Memory B cell (primary cell): ENCODE results near the gene PCSK6.

ENCODE experiments used
- ATAC-seq: fragments of 150-1000 bp; cut with Tn5 transposase; 2 replicates; pipeline ENCODE4 v1.10.0; 2021; ENCODE audit warnings: low read depth, mild to moderate bottlenecking, moderate library complexity
- DNase-seq, 2 donors: peaks; one replicate each; pipeline ENCODE4 v3.0.0; 2022; ENCODE audit warnings: low spot score in 2 of 2
- H3K27ac Mint-ChIP-seq: one replicate; pipeline ENCODE4 v1.8.0; 2022; ENCODE audit warnings: mild to moderate bottlenecking, moderate library complexity, mixed read lengths
- H3K27me3 Mint-ChIP-seq: one replicate; pipeline ENCODE4 v1.8.0; 2022; ENCODE audit warnings: mixed read lengths
- H3K36me3 Mint-ChIP-seq: one replicate; pipeline ENCODE4 v1.8.0; 2022; ENCODE audit warnings: mild to moderate bottlenecking, mixed read lengths
- H3K4me1 Mint-ChIP-seq: one replicate; pipeline ENCODE4 v1.8.0; 2022; ENCODE audit warnings: mixed read lengths
- H3K4me3 Mint-ChIP-seq: one replicate; pipeline ENCODE4 v1.8.0; 2022; ENCODE audit warnings: mild to moderate bottlenecking, moderate library complexity, mixed read lengths
- H3K9me3 Mint-ChIP-seq: one replicate; pipeline ENCODE4 v1.8.0; 2022; ENCODE audit warnings: mixed read lengths

Gene PCSK6

DNA sequence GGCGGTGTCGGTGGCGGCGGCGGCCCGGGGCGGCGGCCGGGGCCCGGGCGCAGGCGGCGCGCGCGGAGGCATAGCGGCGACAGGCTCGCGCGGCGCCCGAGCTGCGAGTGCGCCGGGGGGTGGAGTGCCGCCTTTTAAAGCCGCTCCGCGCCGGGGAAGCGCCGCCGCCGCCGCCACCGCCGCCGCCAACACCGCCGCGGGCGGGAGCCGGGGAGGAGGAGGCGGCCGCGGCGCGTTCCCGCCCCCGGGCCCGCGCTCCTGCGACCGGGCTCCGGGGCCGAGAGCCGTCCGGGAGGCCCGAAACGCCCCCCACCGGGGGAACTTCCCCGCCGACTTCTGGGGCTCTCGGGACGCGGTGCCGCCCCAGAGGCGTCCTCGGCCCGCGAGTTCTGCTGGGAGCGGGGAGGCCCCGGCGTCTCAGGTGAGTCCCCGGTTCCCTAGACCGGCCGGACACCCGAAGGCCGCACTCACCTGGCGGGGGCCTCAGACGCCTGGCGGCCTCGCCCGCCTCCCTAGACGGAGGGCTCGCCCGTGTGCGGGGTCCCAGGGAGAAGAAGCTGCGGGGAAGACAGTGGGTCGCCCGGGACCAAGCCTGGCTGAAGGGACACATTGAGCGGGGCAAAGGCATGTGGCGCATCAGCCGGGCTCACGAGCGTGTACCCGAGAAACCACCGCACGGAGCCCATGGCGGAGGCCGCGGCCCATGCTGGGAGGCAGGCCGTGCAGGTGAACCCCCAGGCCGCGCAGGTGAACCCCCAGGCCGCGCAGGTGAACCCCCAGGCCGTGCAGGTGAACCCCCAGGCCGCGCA, at the start of gene PCSK6:
PCSK6 (minus strand) TSS at position 109 of the 809 bp plus-strand sequence; CDS start at position 72, 37 bp downstream.
- peaks cover 17% of the 10 kb centered on the region for H3K27me3 Mint-ChIP-seq
- H3K4me3 Mint-ChIP-seq = peak within 1 kb of the TSS; percentile 29
- no peaks in the 10 kb centered on the region for H3K36me3 Mint-ChIP-seq
- DNase-seq (no peak), ATAC-seq (no peak)
- H3K27ac Mint-ChIP-seq = no peak within 1 kb of the TSS
- peaks cover 4% of the 10 kb centered on the region for H3K4me1 Mint-ChIP-seq
- H3K9me3 Mint-ChIP-seq = peaks cover 2% of the 10 kb centered on the region

DNA sequence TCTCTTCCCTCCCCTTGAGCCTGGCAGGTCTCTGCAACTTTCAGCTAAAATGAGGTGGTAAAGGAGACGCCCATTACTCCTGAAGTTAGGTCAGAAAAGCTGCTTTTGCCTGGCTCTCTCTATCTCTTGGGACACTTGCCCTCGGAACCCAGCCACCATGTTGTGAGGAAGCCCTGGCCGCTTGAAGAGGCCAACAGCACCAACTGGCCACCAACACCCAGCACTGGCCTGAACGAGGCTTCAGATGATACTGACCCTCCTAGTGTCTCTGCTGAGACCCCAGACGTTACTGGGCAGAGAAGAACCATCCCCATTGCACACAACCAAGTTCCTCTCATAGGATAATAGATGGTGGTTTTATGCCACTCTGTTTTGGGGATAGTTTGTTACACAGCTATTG, 49.5 kb upstream of the PCSK6 start:
- no peak for DNase-seq
- H3K9me3 Mint-ChIP-seq = peaks cover 2% of the 10 kb centered on the region
- H3K36me3 Mint-ChIP-seq = no peaks in the 10 kb centered on the region
- no peak for ATAC-seq
- peaks cover 15% of the 10 kb centered on the region for H3K27me3 Mint-ChIP-seq
- H3K4me1 Mint-ChIP-seq = no peaks in the 10 kb centered on the region
- no peak overlapping the region for H3K27ac Mint-ChIP-seq
- no peak overlapping the region for H3K4me3 Mint-ChIP-seq

DNA sequence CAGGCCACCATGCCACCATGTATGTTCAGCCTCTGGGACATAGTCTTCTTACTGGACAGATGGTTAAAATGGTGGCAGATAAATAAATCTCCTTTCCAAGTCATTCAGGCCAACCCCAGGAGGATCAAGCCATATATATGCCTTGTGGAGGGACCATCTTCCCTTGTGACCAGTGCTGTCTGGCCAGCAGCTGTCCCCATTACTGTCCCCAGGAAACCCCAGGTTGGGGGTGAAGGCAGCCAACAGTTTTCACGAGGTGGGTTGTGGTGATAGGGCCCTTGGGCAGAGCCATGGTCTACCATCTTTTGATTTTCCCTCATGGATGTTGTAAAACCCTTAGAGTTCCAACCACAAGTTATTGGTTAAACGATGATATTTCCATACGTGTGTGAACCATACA, 48.7 kb upstream of the PCSK6 start:
- Mint-ChIP-seq H3K9me3 (peaks cover 2% of the 10 kb centered on the region), H3K4me3 (no peak overlapping the region), H3K27me3 (peaks cover 12% of the 10 kb centered on the region), H3K4me1 (no peaks in the 10 kb centered on the region), H3K27ac (no peak overlapping the region), H3K36me3 (no peaks in the 10 kb centered on the region)
- no peak for ATAC-seq
- no peak for DNase-seq

DNA sequence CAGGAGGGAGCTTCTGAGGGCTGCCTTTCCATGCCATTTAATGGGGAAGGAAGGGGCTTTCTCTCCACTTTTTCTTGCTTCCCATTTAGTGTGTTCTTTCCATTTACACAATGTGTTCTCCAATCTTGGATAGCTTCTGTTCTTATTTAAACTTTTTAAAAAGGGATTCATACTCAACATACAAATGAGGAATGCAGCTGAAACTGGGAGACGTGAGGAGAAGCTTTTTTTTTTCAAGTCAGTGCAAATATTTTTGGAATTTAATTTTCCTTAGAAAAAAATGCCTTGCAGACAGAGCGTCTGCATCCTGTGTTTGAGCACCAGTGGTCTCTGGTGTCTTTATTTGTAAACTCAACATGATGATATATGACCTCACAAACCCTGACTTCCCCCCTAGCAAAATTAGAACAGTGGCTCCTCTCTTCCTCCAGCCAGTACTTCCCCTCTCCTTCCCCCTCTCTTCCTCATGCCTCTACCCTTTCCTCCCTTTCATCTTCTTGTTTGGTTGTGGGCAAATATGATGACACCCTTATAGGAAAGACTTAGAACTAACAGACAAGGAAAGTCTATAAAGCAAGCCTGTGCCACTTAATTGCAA, 48.1 kb upstream of the PCSK6 start:
- ATAC-seq = no peak

DNA sequence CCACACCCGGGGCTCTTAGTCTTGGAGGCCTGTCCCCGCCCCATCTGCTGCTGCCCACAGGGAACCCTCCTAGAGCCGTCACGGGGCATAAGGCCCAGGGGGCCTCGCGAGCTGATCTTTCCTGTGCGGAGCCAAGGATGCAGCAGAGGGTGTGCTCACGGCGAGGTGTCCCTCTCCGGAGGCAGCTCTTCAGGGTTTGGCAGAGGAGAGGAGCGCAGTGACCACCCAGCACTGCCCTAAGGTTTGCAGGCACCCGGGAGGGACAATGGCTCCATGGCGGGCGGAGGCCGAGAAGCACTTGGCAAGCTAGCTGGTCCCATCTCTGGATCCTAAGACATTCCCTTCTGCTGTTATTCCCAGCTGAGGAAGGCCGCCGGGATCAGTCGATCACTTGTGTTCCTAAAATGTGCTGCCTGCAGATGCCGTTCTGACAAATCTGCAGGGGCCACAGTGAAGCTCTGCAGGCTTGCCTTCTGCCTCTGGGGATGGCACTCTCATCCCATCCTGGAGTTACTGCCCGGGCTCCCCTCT, 47.4 kb upstream of the PCSK6 start:
- Mint-ChIP-seq H3K36me3 (no peaks in the 10 kb centered on the region), H3K27ac (no peak overlapping the region), H3K4me3 (no peak overlapping the region), H3K9me3 (peaks cover 2% of the 10 kb centered on the region), H3K4me1 (no peaks in the 10 kb centered on the region), H3K27me3 (peaks cover 14% of the 10 kb centered on the region)
- DNase-seq (no peak), ATAC-seq (no peak)

More for the DNA sequence above, 48.1 kb upstream of the PCSK6 start:
- no peak overlapping the region for H3K27ac Mint-ChIP-seq
- no peaks in the 10 kb centered on the region for H3K36me3 Mint-ChIP-seq
- DNase-seq = no peak
- H3K4me3 Mint-ChIP-seq = no peak overlapping the region
- peaks cover 2% of the 10 kb centered on the region for H3K9me3 Mint-ChIP-seq
- peaks cover 12% of the 10 kb centered on the region for H3K27me3 Mint-ChIP-seq
- H3K4me1 Mint-ChIP-seq = no peaks in the 10 kb centered on the region

DNA sequence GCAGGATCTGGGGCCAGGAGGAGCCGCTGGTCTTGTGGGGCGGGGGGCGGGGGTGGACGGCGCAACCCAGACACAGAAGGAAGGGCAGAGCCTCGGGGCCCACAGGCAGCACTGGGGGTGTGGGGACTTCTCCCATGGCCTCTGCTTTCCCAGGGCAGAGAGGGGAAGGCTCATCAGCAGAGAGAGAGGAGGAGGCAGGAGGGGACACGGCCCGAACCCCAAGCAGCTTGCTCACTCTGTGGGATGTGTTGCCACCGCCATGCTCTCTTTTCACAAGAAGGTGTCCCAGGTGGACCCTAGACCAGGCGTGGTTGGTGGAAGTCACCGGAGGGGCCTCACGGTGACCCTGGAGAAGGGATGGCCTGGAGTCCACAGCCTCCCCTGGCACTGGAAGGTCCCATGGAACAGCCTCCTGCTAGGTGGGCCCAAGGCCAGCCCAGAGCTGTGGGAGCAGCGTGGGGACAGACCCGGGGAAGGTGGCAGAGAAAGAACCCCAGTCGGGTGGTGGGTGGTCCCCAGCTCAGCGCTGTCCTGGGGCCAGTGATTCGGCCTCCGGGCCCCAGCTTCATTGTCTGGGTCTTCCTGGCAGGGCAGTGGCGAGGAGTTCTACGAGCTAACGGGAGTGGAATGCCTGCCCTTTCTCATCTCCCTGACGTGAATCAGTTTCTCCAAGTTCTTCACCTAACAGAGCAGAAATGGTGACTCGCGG, 46.8 kb upstream of the PCSK6 start:
- Mint-ChIP-seq H3K36me3 (no peaks in the 10 kb centered on the region), H3K27me3 (peaks cover 16% of the 10 kb centered on the region), H3K27ac (no peak overlapping the region), H3K4me3 (no peak overlapping the region), H3K9me3 (peaks cover 2% of the 10 kb centered on the region), H3K4me1 (no peaks in the 10 kb centered on the region)
- ATAC-seq (no peak), DNase-seq (no peak)

DNA sequence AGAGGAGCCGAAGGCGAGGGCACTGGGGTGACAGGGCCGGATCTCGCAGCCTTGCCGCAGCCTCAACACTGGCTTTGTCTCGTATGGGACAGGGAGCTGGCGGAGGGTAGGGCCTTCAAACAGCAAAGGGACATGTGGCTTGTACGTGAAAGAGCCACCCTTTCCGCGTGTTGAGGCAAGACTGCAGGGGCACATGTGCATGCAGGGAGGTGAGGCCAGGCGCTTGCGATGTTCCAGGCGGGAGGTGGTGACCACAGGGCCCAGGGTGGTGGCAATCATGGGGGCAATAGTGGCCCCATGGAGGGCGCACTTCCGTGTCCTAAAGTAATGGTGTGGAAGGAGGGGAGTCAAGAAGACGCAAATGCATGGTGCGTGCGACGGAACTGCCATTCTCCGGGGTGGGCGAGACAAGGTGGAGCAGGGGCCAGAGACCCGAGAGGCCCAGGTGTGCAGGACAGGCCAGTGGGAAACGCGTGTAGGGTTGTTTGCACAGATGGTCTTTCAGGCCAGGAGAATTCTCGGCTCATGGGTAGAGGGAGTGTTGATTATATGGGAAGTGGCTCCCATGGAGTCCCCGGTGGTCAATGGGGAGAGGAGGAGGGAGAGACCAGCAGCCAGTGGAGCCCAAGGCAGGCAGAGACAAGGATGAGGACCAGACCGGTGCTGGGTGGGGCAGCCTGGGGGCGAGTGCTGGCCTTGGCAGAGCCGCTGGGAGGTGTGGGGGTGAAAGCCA, 45.8 kb upstream of the PCSK6 start:
- no peaks in the 10 kb centered on the region for H3K36me3 Mint-ChIP-seq
- peaks cover 13% of the 10 kb centered on the region for H3K27me3 Mint-ChIP-seq
- ATAC-seq (no peak), DNase-seq (no peak)
- H3K4me3 Mint-ChIP-seq = no peak overlapping the region
- peaks cover 2% of the 10 kb centered on the region for H3K9me3 Mint-ChIP-seq
- no peak overlapping the region for H3K27ac Mint-ChIP-seq
- H3K4me1 Mint-ChIP-seq = no peaks in the 10 kb centered on the region

DNA sequence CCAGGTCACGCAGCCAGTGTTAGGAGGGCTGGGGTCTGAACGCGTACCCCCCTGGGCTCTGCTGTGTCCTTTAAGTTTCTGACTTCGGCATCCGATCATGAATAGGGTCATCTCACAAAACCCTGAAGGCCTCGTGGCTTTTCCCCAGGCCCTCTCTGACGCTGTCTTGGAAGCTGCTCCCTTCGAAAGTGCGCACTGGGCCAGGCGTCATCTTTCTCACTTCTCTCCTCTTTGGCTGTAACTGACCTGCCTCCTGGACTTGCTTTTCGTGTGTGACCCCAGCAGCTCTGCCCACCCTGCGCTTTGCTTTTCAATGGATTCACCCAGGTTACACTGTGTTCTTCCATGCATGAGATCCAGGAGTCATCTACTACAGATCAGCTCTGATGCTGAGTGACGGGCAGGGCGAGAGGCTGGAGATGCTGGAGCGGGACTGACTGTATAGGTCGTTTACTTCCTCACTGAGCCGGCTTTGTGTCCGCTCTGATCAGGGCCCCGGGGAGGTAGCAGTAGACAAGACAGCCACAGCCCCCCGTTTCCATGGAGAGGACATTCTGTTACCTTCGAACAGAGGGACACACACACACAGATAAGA, 45.0 kb upstream of the PCSK6 start:
- Mint-ChIP-seq H3K4me3 (no peak overlapping the region), H3K27ac (no peak overlapping the region), H3K27me3 (peaks cover 13% of the 10 kb centered on the region), H3K36me3 (no peaks in the 10 kb centered on the region), H3K4me1 (no peaks in the 10 kb centered on the region), H3K9me3 (peaks cover 2% of the 10 kb centered on the region)
- DNase-seq (no peak), ATAC-seq (no peak)

DNA sequence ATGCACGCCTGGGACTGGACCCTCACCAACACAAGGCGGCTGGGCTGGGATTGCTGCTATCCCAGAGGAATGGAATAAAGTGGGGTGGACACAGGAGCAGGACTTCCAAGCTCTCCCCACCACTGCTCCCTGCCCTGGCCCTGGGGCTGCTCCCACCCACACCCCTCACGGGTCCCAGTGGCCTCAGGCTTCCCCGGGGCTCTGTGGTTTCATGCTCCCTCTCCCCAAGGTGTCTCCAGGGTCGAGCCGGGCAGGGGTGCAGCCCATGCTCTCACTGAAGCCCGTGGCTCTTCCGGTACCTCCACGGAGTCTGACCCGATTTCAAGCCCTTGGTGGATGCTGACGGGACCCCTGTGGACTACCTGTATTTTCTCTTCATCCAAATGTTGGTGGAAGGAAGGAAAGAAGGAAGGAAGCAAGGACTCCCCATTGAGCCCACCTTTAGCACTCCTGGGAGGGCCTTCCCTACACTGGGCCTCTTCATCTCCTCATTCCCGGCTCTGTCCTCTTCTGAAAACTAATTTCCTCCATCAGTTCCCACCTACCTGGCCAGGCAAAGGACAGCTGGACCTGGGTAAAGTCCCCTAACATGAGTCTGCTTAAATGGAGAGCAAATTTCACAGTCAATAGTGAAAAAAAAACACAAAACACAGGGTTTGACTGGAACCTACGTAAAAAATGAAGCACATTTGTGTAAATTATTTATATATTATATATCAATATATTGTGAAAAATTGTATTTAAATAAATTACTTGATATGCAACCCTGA, 44.0 kb upstream of the PCSK6 start:
- Mint-ChIP-seq H3K9me3 (no peaks in the 10 kb centered on the region), H3K4me1 (no peaks in the 10 kb centered on the region)

DNA sequence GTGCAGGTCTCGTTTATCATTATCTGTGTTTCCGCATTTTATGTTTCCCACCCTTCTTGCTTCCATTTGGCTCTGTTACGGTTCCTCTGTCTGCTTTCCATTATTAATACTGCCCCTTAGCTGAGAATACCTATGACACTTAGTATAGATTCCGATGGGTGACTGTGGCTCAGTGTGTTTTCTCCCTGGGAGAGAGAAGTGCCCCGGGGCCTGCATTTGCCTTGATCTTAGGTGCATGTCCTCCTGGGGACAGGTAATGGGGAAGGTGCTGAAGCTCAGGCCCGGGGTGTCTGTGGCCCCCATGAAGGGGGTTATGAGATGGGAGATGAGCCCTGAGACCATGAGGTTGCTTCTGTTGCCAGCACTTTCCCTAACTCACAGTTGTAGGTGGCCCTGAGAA, 43.4 kb upstream of the PCSK6 start:
- no peak for DNase-seq
- ATAC-seq = no peak
- H3K27me3 Mint-ChIP-seq = peaks cover 16% of the 10 kb centered on the region
- H3K36me3 Mint-ChIP-seq = no peaks in the 10 kb centered on the region
- no peaks in the 10 kb centered on the region for H3K4me1 Mint-ChIP-seq
- H3K27ac Mint-ChIP-seq = no peak overlapping the region
- no peak overlapping the region for H3K4me3 Mint-ChIP-seq
- no peaks in the 10 kb centered on the region for H3K9me3 Mint-ChIP-seq

More for the DNA sequence above, 44.0 kb upstream of the PCSK6 start:
- ATAC-seq (no peak), DNase-seq (no peak)
- Mint-ChIP-seq H3K4me3 (no peak overlapping the region), H3K27me3 (peaks cover 13% of the 10 kb centered on the region), H3K36me3 (no peaks in the 10 kb centered on the region), H3K27ac (no peak overlapping the region)

DNA sequence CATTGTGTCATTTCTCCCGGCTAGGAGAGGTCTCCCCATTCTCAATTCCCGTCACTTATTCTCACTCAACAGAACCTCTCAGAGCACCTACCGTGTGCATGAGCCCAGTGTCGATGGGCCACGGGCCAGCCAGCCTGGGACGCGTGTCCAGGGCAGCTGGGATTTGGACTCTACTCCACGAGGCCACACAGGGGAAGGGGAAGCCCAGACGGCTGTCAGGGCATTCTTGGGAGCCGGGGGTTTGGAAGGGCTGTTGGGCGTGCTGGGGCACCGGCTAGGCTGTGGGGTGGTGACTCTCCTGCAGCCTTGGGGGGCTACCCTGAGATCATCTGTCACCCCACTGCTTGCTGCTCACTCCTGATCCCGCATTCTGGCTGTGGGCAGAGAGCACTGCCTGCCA, 41.7 kb upstream of the PCSK6 start:
- DNase-seq = no peak
- H3K27me3 Mint-ChIP-seq = peaks cover 16% of the 10 kb centered on the region
- H3K27ac Mint-ChIP-seq = no peak overlapping the region
- no peak for ATAC-seq
- no peaks in the 10 kb centered on the region for H3K4me1 Mint-ChIP-seq
- no peaks in the 10 kb centered on the region for H3K9me3 Mint-ChIP-seq
- no peak overlapping the region for H3K4me3 Mint-ChIP-seq
- H3K36me3 Mint-ChIP-seq = no peaks in the 10 kb centered on the region

DNA sequence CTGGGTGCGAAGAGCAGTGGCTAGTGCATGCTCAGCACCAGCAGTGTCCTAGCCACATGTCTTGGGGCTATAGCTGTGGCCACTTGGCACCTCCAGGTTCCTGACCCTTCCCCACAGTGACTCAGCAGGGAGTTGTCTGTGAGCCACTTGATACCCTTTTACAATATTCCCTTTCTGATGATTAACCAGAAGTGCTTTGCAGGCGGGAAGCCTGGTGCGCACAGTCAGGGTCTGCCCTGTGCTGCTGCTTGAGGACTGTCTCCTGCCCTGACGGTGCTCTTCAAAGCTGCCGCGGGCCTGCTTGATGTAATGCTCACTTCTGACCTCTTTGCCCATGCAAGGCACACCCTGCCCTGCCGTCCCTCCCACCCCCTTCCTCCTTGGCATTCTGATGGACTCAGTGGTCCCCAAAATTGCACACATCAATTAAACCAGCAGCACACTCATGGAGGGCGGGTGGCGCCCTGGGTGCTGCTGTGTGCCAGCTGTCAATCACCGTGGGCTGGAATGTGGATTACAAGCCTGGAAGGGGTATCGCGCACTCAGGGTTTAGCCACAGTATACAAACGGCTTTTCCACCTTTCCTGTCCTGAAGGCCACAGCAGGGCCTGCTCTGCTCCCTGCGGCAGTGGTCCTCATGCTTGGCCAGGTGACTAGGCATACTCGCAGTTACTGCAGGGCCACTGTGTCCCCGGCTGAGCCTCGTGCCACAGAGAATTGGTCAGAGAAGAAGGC, 40.9 kb upstream of the PCSK6 start:
- ATAC-seq (no peak), DNase-seq (no peak)
- H3K36me3 Mint-ChIP-seq = no peaks in the 10 kb centered on the region
- H3K4me1 Mint-ChIP-seq = no peaks in the 10 kb centered on the region
- peaks cover 14% of the 10 kb centered on the region for H3K27me3 Mint-ChIP-seq
- H3K27ac Mint-ChIP-seq = no peak overlapping the region
- no peak overlapping the region for H3K4me3 Mint-ChIP-seq
- H3K9me3 Mint-ChIP-seq = no peaks in the 10 kb centered on the region
